Measurements from ENCODE around the gene PDC.

The PDC gene

GRCh38 chr1:186461014-186461413 is at the start of gene PDC:
PDC (minus strand) TSS chr1:186461114; CDS start chr1:186449459, 11,655 bp downstream.
- DNase-seq: no peak

DNA sequence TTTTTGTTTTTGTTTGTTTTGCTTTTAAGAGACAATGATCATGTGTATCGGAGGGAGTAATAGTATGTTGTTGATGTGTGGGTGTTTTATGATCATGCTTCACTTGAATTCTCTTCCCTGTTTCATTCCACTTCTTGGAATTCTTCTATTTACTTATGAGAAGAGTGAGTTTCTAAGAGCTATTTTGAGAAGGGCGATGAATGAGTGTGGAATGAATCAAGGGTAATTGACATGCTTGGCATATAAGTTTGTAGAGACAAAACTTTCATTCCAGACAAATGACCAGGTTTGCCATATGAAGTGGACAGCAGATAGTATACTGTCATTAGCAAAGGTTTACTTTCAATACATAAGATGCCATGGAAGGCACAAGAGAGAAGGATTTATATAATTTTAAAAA is 42.3 kb upstream of the PDC start:
- DNase-seq: peak; percentile 80

DNA sequence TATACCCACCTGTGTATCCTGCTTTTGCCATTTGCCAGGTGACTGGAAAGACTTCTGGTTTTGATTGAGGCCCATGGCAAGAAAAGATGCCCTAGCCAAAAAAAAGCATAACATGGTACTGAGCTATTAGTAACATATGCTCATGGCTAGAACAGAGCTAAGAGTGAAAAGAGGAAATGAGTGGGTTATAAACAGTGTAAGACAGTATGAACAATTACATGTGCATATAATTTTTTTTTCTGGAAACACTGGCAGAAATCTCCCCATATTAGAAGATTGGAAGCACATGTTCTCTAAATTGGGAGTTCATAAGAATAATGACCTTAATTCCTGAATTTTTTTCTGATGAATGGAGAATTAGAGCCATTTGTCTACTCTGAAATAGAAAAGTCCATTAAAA is 41.2 kb upstream of the PDC start:
- DNase-seq: peak; percentile 87

DNA sequence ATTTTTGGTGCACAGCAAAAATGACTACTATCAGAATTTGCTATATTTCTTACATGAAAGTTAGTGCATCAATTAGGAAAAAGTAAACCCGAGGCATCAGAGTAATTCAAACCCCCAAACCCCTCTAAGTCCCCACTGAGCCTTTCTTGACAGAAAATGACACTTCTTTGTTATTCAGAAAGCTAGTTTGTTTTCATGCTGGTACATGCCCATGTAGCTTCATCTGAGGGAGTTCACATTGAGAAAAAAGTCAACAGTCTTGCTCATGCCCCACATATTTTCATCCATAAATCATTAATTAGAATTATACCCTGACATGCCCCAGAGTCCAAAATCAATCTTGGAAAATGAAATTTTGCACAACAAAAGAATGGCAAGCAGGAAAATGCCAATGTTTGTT is 39.9 kb upstream of the PDC start:
- no peak for DNase-seq

DNA sequence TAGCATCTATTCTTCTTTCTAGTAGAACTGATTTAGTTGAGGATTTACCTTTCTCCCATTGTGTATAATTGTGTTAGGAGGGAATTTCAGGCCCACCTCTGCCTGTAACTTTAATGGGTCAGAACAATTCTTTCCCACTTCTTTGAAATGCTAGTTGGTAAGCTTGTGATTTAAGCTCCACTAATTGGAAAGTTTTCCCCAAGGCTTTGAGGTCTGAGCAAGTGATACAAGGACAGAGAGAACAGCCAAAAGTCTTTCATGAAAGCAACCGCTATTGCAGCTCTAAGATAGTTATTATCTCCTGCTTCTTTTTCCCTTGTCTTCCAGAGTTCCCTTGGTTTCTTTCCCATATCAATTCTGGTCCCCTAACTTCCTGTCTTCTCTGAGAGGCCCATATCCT is 38.7 kb upstream of the PDC start:
- DNase-seq: no peak

GRCh38 chr1:186498695-186499389 is 37.9 kb upstream of the PDC start:
- peak; percentile 89 for DNase-seq

GRCh38 chr1:186498071-186498470 is 37.2 kb upstream of the PDC start:
- DNase-seq: no peak

DNA sequence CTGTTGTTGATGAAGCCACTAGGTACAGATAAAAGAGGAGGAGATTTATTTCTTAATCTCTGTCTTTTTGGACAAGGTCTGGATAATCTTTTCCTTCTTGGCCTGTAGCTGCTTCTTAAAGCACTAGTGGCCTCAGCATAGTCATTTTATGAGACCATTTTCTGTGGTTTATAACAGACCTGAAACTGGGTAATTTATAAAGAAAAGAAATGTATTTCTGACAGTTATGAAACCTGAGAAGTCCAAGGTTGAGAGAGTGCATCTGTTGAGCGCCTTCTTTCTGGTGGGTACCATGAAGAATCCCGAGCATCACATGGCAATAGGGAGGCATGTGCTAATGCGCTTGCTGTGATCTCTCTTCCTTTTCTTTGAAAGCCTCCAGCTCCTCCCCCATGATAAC is 36.7 kb upstream of the PDC start:
- DNase-seq: no peak

DNA sequence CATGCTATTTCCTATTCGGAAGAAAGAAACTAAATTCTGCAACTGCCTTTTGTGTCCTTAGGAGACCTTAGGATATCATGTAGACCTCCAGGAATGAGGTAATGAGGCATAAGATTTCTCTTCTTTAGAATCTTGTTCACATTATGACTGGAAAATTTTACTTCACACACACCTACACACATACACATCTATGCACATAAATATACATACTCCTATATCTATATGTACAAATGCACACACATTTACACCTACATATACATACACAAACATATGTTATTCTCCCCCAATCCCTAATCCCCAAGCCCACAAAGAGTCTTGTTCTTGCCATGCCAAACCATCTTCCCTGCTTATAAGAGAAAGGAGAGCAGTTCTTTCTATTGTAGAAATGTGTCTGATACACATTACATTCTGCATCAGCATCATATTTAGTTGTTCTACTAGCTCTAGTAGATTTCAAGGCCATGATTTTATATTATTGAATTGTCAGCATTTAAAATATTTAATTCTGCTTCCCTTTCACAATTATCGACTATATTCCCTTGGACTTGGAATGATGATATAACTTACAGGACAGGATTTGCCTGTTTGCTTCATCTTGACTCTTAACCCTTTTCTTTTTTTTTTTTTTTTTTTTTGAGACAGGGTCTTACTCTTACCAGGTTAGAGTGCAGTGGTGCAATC is 35.4 kb upstream of the PDC start:
- DNase-seq: no peak

- peak; percentile 33 for DNase-seq
Observed at GRCh38 chr1:186494832-186495271, 33.9 kb upstream of the PDC start.

DNA sequence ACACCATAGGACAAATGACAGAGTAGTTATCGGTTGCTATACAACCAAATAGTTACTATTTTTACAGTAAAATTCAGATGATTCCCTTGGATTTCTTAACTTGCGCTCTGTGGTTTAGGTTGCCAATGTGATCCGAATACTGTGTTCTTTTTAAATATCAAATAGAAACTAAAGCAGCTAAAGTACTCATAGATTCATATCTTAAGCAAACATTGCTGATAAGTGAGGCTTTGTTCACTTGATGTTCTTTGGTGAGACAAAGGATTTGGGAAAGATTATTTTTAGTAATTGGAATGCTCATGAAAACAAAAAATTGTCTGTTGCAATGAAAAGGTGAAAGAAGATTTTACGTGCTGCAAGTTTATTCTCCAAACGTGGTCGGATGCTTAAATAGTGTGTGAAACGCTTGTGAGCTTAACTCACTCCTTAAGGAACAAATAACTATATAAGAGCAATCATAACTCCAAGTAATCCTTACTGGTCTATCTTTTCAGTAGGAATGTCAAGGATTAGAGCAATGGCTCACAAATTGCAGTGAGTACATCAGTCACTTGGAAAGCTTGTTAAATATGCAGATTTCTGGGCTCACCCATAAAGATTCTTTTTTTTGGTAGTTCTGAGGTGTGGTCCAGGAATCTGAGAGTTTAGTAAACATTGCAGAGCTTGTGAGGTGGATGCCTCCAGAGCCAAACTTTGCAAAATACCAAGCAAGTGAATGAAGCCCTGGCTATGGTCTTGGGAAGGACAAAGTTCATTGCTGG is 31.8 kb upstream of the PDC start:
- DNase-seq: no peak

- peak; percentile 36 for DNase-seq
Observed at GRCh38 chr1:186491336-186491735, 30.4 kb upstream of the PDC start.

- DNase-seq: peak; percentile 91
Observed at GRCh38 chr1:186487163-186487562, 26.2 kb upstream of the PDC start.

GRCh38 chr1:186486061-186486460 is 25.1 kb upstream of the PDC start:
- DNase-seq: no peak

- no peak for DNase-seq
Observed at GRCh38 chr1:186483561-186483960, 22.6 kb upstream of the PDC start.

- DNase-seq: peak; percentile 79
Observed at GRCh38 chr1:186482661-186483255, 21.8 kb upstream of the PDC start.

DNA sequence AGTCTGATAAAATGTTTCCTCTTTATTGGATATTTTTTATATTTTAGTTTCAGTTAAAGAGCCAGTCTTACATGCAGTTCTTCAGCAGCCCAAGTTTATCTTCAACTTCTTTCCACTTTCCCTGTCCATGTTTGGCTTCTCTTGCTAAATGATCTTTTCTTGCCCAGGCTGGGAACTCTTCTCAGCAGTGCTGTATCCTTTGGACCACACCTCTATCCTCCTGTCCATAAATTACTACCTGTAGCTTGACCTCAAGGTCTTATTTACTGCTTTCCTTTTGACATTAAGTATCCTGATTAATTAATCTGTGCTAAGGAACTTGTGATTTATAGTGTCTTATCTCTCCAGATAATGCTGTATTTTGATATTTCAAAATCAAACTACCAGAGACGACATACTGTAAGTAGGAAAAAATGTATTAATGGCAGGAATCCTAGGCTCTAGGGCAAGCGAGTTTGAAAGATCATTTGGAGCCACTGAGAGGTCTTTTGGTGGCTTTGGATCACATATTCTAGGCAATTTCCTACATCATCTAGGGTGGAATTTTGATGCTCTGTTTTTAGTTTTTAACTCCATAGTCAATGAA is 20.5 kb upstream of the PDC start:
- peak; percentile 16 for DNase-seq

- DNase-seq: no peak
Observed at GRCh38 chr1:186479162-186479561, 18.2 kb upstream of the PDC start.

DNA sequence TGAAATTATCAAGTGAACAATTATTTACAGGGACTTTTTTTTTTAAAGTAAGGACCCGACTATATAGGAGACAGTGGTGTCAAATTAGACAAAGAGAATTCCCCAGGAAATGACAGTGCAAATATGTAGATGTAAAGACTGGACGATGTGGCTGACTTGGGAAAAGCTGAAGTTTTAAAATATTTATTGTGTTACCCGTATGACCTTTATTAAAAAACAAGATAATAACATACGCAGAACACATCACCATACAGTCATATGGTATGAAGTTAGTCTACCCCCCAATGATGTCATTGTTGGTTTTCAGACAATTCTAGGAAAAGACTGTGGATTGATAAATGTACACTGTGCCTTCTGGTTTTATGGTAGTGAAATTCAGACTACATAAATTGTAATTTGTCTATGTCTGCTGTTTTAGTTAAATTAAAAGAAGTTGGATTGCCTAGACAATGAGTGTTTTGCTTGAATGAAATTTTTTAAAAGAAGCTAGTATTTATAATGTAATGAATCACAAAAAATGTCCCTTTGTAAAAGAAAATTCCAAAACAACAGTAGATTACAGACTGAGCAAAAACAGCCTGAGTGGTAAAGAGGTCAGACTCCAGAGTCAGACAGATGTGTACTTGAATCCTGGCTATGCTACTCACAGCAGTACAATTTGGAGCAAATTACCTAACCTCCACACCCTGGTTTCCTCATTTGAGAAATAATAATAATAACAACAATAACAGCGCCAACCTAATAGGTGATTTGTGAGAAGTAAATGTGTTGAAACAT is 15.5 kb upstream of the PDC start:
- DNase-seq: peak; percentile 53

- DNase-seq: peak; percentile 61
Observed at GRCh38 chr1:186474208-186474607, 13.3 kb upstream of the PDC start.

DNA sequence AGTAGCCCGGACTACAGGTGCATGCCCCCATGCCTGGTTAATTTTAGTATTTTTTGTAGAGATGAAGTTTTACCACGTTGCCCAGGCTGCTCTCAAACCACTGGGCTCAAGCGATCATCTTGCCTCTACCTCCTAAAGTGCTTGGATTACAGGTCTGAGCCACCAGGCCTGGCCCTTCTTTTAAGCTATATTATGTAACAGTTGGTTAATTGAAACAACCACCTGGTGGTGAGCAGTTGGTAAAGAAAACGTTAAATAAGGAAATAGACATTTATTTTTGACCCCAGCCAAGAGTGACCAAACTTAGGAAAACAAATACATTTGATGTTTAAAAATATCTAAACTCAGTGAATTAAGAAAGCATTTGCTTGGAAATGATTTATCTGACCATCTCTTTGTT is 12.1 kb upstream of the PDC start:
- DNase-seq: no peak

GRCh38 chr1:186465946-186466345 is 5.0 kb upstream of the PDC start:
- peak; percentile 68 for DNase-seq
